ENCODE data around the gene GPR15.

The GPR15 gene
- total RNA-seq: 6.9 to 44.3 (median 17.6) reads per million in 9 experiments

DNA sequence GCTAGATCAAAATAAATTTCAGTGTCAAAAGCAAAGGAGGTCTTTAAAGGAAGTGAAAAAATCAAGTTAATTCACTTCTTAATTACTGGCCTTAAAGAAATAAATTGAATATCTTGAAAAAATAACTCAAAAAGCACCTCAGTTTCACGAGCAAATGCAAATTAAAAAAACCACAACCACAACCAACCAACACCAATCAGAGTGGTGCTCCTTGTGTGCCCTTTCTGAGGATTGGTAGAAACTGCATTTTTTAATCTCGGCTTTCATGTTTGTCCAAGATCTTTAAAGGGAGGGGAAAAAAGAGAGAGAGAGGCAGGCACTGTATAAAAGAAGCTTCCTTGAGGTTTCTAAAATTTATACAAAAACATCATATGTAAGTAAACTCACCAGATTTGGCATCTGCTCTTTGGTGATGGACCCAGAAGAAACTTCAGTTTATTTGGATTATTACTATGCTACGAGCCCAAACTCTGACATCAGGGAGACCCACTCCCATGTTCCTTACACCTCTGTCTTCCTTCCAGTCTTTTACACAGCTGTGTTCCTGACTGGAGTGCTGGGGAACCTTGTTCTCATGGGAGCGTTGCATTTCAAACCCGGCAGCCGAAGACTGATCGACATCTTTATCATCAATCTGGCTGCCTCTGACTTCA is at the start of gene GPR15:
TSS of gene GPR15 (plus strand) at position 357 of the 653 bp plus-strand sequence. CDS start at position 413, 56 bp downstream.
- Mint-ChIP-seq H3K36me3 (ENCODE audit: insufficient read depth) (no peaks in the 10 kb centered on the region), H3K4me1 (ENCODE audit: low read depth in 2 of 2) (peaks cover 2 to 7% of the 10 kb centered on the region in 2 donors), H3K4me3 (peak within 1 kb of the TSS; percentile 14 to 39), H3K27me3 (no peaks in the 10 kb centered on the region), H3K9me3 (no peaks in the 10 kb centered on the region), H3K27ac (peak within 1 kb of the TSS in 1 of 2 donors; percentile 71)
- ATAC-seq (replicated peaks) (no peak), DNase-seq (no peak)

GRCh38 chr3:98482717-98483482 is 48.9 kb upstream of the GPR15 start:
- Mint-ChIP-seq H3K36me3 (ENCODE audit: insufficient read depth) (no peaks in the 10 kb centered on the region), H3K4me1 (ENCODE audit: low read depth in 2 of 2) (peaks cover 0 to 3% of the 10 kb centered on the region in 2 donors), H3K9me3 (peaks cover 11 to 18% of the 10 kb centered on the region in 2 donors), H3K27ac (no peak overlapping the region), H3K4me3 (no peak overlapping the region), H3K27me3 (peaks cover 0 to 15% of the 10 kb centered on the region in 2 donors)
- DNase-seq (no peak), ATAC-seq (replicated peaks) (no peak)

GRCh38 chr3:98483626-98484025 is 48.2 kb upstream of the GPR15 start:
- Mint-ChIP-seq H3K36me3 (ENCODE audit: insufficient read depth) (no peaks in the 10 kb centered on the region), H3K27ac (no peak overlapping the region), H3K4me3 (no peak overlapping the region), H3K9me3 (peaks cover 11 to 18% of the 10 kb centered on the region in 2 donors), H3K4me1 (ENCODE audit: low read depth in 2 of 2) (peaks cover 0 to 3% of the 10 kb centered on the region in 2 donors), H3K27me3 (peaks cover 0 to 15% of the 10 kb centered on the region in 2 donors)
- DNase-seq: no peak
- ATAC-seq (replicated peaks): no peak

DNA sequence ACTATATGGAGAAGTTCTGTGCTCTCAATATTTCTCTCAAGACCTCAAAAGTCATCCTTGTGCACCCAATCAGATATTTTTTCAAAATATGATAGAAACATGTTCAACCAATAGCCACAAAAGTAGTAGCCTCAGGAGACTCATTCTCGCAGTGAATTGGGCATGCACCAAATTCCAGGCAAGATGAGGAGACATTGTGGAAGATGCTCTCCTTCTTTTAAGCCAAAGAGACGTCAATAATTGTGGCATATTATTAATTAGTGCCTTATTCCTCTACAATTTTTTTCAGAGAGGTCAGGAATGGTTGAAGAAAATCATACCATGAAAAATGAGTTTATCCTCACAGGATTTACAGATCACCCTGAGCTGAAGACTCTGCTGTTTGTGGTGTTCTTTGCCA is 34.4 kb upstream of the GPR15 start, which contains the start of gene OR5K2:
TSS of gene OR5K2 (plus strand) at position 301 of the 400 bp plus-strand sequence. CDS start at position 301, 0 bp downstream.
- Mint-ChIP-seq H3K27ac (no peak within 1 kb of the TSS), H3K9me3 (no peaks in the 10 kb centered on the region), H3K36me3 (ENCODE audit: insufficient read depth) (no peaks in the 10 kb centered on the region), H3K4me1 (ENCODE audit: low read depth in 2 of 2) (peaks cover 1 to 7% of the 10 kb centered on the region in 2 donors), H3K27me3 (no peaks in the 10 kb centered on the region), H3K4me3 (no peak within 1 kb of the TSS)
- ATAC-seq (replicated peaks) (no peak), DNase-seq (no peak)

DNA sequence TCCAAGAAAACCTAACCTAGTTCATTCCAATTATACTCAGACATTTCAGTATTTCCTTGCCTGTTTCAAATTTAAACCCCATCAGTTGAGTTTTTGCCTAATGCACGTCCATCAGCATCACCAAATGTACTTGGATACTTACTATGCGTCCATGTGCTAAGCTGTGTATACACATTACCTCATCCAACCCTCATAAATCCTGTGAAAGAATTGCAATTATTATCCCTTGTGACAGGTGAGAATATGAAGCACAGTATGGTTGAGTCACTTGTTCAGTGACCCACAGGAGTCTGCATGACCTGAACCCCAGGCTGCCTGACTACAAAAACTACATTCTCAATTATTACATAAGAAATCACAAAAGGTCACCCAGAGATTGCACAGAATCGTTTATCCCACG is 31.8 kb upstream of the GPR15 start:
- Mint-ChIP-seq H3K9me3 (no peaks in the 10 kb centered on the region), H3K4me1 (ENCODE audit: low read depth in 2 of 2) (peaks cover 6 to 12% of the 10 kb centered on the region in 2 donors), H3K4me3 (no peak overlapping the region), H3K36me3 (ENCODE audit: insufficient read depth) (no peaks in the 10 kb centered on the region), H3K27me3 (no peaks in the 10 kb centered on the region), H3K27ac (no peak overlapping the region)
- ATAC-seq (replicated peaks): no peak
- DNase-seq: no peak

GRCh38 chr3:98501270-98501669 is 30.5 kb upstream of the GPR15 start:
- H3K4me3 Mint-ChIP-seq: no peak overlapping the region
- H3K36me3 Mint-ChIP-seq (ENCODE audit: insufficient read depth): no peaks in the 10 kb centered on the region
- no peak overlapping the region for H3K27ac Mint-ChIP-seq
- DNase-seq: no peak
- ATAC-seq (replicated peaks): no peak
- no peaks in the 10 kb centered on the region for H3K27me3 Mint-ChIP-seq
- peaks cover 6 to 12% of the 10 kb centered on the region in 2 donors for H3K4me1 Mint-ChIP-seq (ENCODE audit: low read depth in 2 of 2)
- H3K9me3 Mint-ChIP-seq: no peaks in the 10 kb centered on the region

DNA sequence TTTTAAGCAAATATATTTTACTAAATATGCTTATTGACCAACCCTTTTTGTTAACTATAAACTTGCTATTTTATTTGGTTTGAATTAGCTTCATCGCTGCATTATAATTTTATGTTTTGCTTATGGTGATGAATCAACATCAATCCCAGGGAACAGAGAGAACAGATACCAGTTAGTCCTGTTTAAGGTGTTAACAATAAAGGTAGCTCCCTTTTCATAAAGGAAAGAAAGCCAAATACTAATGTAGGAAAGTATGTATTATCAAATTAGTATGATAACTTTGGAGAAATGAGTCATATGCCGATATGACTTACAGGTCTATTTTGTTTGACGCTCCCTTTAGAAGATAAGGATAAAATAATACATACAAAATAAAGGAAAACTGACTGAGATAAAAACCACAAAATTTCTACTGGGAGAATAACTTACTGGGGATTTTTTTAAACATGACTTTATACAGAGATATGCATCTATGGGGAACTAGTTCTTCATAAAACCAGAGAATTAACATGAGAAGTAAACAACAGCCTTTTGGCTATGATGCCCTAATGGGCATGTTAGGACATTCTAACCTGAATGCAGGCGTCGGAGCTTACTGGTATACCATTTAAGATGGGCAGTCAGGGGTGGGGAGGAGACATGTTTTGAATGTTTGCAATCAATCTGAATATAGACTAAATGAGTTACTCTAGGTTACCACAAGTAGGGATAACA is 29.8 kb upstream of the GPR15 start:
- Mint-ChIP-seq H3K4me3 (no peak overlapping the region), H3K9me3 (no peaks in the 10 kb centered on the region), H3K27me3 (no peaks in the 10 kb centered on the region), H3K4me1 (ENCODE audit: low read depth in 2 of 2) (peaks cover 6 to 12% of the 10 kb centered on the region in 2 donors), H3K36me3 (ENCODE audit: insufficient read depth) (no peaks in the 10 kb centered on the region), H3K27ac (peak overlapping the region; percentile 45 to 70)
- DNase-seq (no peak), ATAC-seq (replicated peaks) (no peak)

DNA sequence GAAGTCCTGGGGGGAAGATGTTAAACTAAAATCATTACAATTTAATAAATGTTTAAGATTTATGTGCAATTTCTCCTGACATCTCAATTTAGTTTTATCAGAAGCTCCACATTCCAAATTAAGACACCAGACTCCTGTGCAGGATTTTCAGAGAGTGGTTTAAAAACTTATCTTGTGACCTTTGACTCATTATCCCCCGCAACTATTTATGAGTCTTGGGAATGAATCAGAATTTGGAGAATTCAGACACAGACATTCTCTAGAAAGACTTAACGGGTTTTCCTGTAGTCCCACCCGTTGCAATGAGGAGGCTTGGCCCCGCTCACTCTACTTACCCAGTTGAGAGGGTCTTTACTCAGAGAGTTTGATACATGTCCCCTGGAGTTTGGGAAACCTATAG is 27.2 kb upstream of the GPR15 start:
- DNase-seq: no peak
- no peak overlapping the region for H3K27ac Mint-ChIP-seq
- ATAC-seq (replicated peaks): no peak
- no peaks in the 10 kb centered on the region for H3K27me3 Mint-ChIP-seq
- peaks cover 13 to 27% of the 10 kb centered on the region in 2 donors for H3K4me1 Mint-ChIP-seq (ENCODE audit: low read depth in 2 of 2)
- H3K36me3 Mint-ChIP-seq (ENCODE audit: insufficient read depth): no peaks in the 10 kb centered on the region
- no peak overlapping the region for H3K4me3 Mint-ChIP-seq
- H3K9me3 Mint-ChIP-seq: no peaks in the 10 kb centered on the region

GRCh38 chr3:98508582-98508981 is 23.2 kb upstream of the GPR15 start:
- peaks cover 13% of the 10 kb centered on the region for H3K36me3 Mint-ChIP-seq (ENCODE audit: insufficient read depth)
- ATAC-seq (replicated peaks) (peak; percentile 75), DNase-seq (no peak)
- H3K27me3 Mint-ChIP-seq: no peaks in the 10 kb centered on the region
- peaks cover 11 to 45% of the 10 kb centered on the region in 2 donors for H3K4me1 Mint-ChIP-seq (ENCODE audit: low read depth in 2 of 2)
- H3K9me3 Mint-ChIP-seq: no peaks in the 10 kb centered on the region
- H3K27ac Mint-ChIP-seq: peak overlapping the region; percentile 25 to 72
- no peak overlapping the region for H3K4me3 Mint-ChIP-seq

- no peak overlapping the region for H3K4me3 Mint-ChIP-seq
- ATAC-seq (replicated peaks) (no peak), DNase-seq (no peak)
- H3K9me3 Mint-ChIP-seq: no peaks in the 10 kb centered on the region
- H3K4me1 Mint-ChIP-seq (ENCODE audit: low read depth in 2 of 2): peaks cover 21 to 62% of the 10 kb centered on the region in 2 donors
- H3K36me3 Mint-ChIP-seq (ENCODE audit: insufficient read depth): peaks cover 45% of the 10 kb centered on the region
- peak overlapping the region; percentile 5 to 62 for H3K27ac Mint-ChIP-seq
- no peaks in the 10 kb centered on the region for H3K27me3 Mint-ChIP-seq
Observed at GRCh38 chr3:98512576-98512975, 19.2 kb upstream of the GPR15 start.

- DNase-seq (no peak), ATAC-seq (replicated peaks) (no peak)
- H3K36me3 Mint-ChIP-seq (ENCODE audit: insufficient read depth): peaks cover 45% of the 10 kb centered on the region
- peaks cover 21 to 63% of the 10 kb centered on the region in 2 donors for H3K4me1 Mint-ChIP-seq (ENCODE audit: low read depth in 2 of 2)
- H3K27ac Mint-ChIP-seq: peak overlapping the region; percentile 5 to 62
- no peaks in the 10 kb centered on the region for H3K27me3 Mint-ChIP-seq
- no peak overlapping the region for H3K4me3 Mint-ChIP-seq
- no peaks in the 10 kb centered on the region for H3K9me3 Mint-ChIP-seq
Observed at GRCh38 chr3:98513091-98513511, 18.7 kb upstream of the GPR15 start.

DNA sequence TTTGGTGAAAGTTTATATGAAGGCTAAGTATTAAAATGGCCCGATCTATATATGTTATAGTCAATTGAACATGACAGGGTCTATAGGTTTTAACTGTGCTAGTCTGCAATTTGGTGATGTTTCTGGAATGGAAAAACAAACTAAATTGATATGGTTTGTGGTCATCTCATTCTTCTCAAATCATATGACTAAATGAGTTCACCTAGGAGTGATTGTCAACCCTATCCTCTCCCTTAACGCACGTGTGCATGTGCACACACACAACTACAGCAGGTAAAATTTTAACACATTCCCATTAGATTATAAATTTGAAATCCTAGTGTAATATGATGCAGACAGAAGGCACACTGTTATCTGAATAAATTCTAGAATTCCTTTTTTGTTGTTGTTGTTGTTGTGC is 18.0 kb upstream of the GPR15 start:
- Mint-ChIP-seq H3K4me1 (ENCODE audit: low read depth in 2 of 2) (peaks cover 20 to 63% of the 10 kb centered on the region in 2 donors), H3K27me3 (no peaks in the 10 kb centered on the region), H3K4me3 (no peak overlapping the region), H3K27ac (peak overlapping the region; percentile 31 to 38), H3K36me3 (ENCODE audit: insufficient read depth) (peaks cover 49% of the 10 kb centered on the region), H3K9me3 (no peaks in the 10 kb centered on the region)
- DNase-seq: no peak
- no peak for ATAC-seq (replicated peaks)

DNA sequence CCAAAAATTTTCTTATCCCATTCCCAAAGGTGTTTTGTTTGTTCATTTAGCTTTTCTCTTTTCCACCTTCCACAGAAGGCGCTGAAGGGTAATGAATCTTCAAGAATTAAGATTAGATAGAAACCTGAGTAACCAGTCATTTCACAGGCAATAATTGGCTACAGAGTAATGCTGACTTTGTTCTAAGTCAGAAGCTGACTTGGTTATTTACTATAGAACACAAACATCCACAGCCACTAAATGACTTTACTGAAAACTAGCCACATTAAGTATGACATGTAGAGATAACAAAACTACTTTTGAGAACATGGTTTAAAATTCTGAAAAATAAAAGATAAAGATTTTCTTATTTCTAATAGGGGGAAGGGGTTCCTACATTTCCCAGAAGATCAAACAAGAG is 16.8 kb upstream of the GPR15 start:
- DNase-seq (no peak), ATAC-seq (replicated peaks) (no peak)
- Mint-ChIP-seq H3K4me1 (ENCODE audit: low read depth in 2 of 2) (peaks cover 29 to 67% of the 10 kb centered on the region in 2 donors), H3K4me3 (peak overlapping the region in 1 of 2 donors; percentile 31), H3K9me3 (no peaks in the 10 kb centered on the region), H3K27me3 (no peaks in the 10 kb centered on the region), H3K27ac (peak overlapping the region in 1 of 2 donors; percentile 51), H3K36me3 (ENCODE audit: insufficient read depth) (peaks cover 61% of the 10 kb centered on the region)

All from effector memory CD8-positive, alpha-beta T cell (primary cell).